K562 (cell line): Measurements from ENCODE around the gene SRPK2.

ENCODE experiments used
- BRD9 ChIP-seq: fragments of 450-650 bp; IDR thresholded peaks from 2 replicates; pipeline ENCODE4 v1.6.1; 2018; ENCODE audit warnings: low read depth; ENCODE audit not compliant: partially characterized antibody
- CREB1 ChIP-seq, 2 experiments: sonication (generic) in 1 of 2; formaldehyde crosslinking in 1 of 2; IDR thresholded peaks; 2 replicates each; pipeline versions ENCODE4 v1.6.1 to v1.8.0; 2012 to 2022; ENCODE audit warnings: inconsistent platforms in 1 of 2, mild to moderate bottlenecking in 1 of 2, missing genetic modification reagents in 1 of 2, moderate library complexity in 1 of 2
- CTCF ChIP-seq, 3 experiments: IDR thresholded peaks in 2 of 3; conservative IDR thresholded peaks in 1 of 3; 2 replicates each; pipeline ENCODE4 v1.5.1; 2011 to 2012; ENCODE audit warnings: low read length in 3 of 3, mild to moderate bottlenecking in 3 of 3, control low read depth in 2 of 3, improper control_type of control experiment in 1 of 3, inconsistent platforms in 1 of 3, low read depth in 1 of 3, mixed read lengths in 1 of 3, moderate library complexity in 1 of 3; ENCODE audit not compliant: insufficient read depth in 2 of 3
- EGR1 ChIP-seq: fragments of 450-650 bp; conservative IDR thresholded peaks from 2 replicates; pipeline ENCODE4 v1.6.1; 2017; ENCODE audit warnings: mild to moderate bottlenecking
- ZNF740 ChIP-seq, 3 experiments: fragments of 200-800 bp in 1 of 3; sonication (Bioruptor generic) in 1 of 3; sonication (generic) in 1 of 3; formaldehyde crosslinking in 1 of 3; IDR thresholded peaks; 2 replicates each; pipeline versions ENCODE4 v1.6.1 to v1.8.0; 2016 to 2022; ENCODE audit warnings: mild to moderate bottlenecking in 2 of 3, missing compliant biosample characterization in 2 of 3, missing genetic modification characterization in 2 of 3, missing genetic modification reagents in 1 of 3

GRCh38 chr7:105391429-105391828 is 2.7 kb upstream of the SRPK2 start:
- TF ChIP-seq EGR1 (no peak), CTCF (IDR thresholded peaks at IDR 0.05 in 2 of 3, conservative IDR thresholded peaks at IDR 0.05 in 1 of 3; ENCODE audit: insufficient read depth in 2 of 3, low read depth in 1 of 3, low read length in 3 of 3) (no peak), ZNF740 (CRISPR knock-in tag; IDR thresholded peaks at IDR 0.05) (no peak), ZNF740 (tag; IDR thresholded peaks at IDR 0.05) (no peak), BRD9 (no peak), CREB1 (IDR thresholded peaks at IDR 0.05) (no peak), CREB1 (CRISPR knock-in tag; IDR thresholded peaks at IDR 0.05) (no peak)
